SKM-1 (cell line): ENCODE results near the gene TPD52L1.

Source experiments
- DNase-seq: peaks from one replicate; lab custom pipeline; 2025; ENCODE audit not compliant: unreplicated experiment; lab: John Stamatoyannopoulos, UW

TPD52L1 gene

GRCh38 chr6:125207956-125208355 lies 54.4 kb downstream of the TPD52L1 start:
- no peak for DNase-seq

GRCh38 chr6:125208625-125209249 lies 55.2 kb downstream of the TPD52L1 start:
- no peak for DNase-seq

- no peak for DNase-seq
These were observed 57.1 kb downstream of the TPD52L1 start for GRCh38 chr6:125210667-125211066.

- no peak for DNase-seq
These were observed 57.8 kb downstream of the TPD52L1 start for GRCh38 chr6:125211352-125211751.

- DNase-seq, result no peak
These were observed 58.8 kb downstream of the TPD52L1 start for GRCh38 chr6:125212377-125212776.

GRCh38 chr6:125213939-125214338 lies 60.4 kb downstream of the TPD52L1 start:
- DNase-seq, result no peak

- DNase-seq, result no peak
These were observed 61.8 kb downstream of the TPD52L1 start for GRCh38 chr6:125215252-125215819.

- DNase-seq, result no peak
These were observed 62.4 kb downstream of the TPD52L1 start for GRCh38 chr6:125216015-125216414.

GRCh38 chr6:125217369-125217768 lies 63.8 kb downstream of the TPD52L1 start:
- no peak for DNase-seq

- no peak for DNase-seq
These were observed 64.4 kb downstream of the TPD52L1 start for GRCh38 chr6:125217992-125218391.

GRCh38 chr6:125219361-125219895 lies 65.9 kb downstream of the TPD52L1 start:
- no peak for DNase-seq

- no peak for DNase-seq
These were observed 67.1 kb downstream of the TPD52L1 start for GRCh38 chr6:125220712-125221111.

GRCh38 chr6:125222531-125223455 lies 69.2 kb downstream of the TPD52L1 start:
- DNase-seq, result no peak

- DNase-seq, result no peak
These were observed 70.8 kb downstream of the TPD52L1 start for GRCh38 chr6:125224231-125224861.

- DNase-seq, result no peak
These were observed 73.7 kb downstream of the TPD52L1 start for GRCh38 chr6:125227244-125227643.

- no peak for DNase-seq
These were observed 75.5 kb downstream of the TPD52L1 start for GRCh38 chr6:125228981-125229479.

- no peak for DNase-seq
These were observed 77.1 kb downstream of the TPD52L1 start for GRCh38 chr6:125230674-125231073.

GRCh38 chr6:125231133-125231532 lies 77.6 kb downstream of the TPD52L1 start:
- no peak for DNase-seq

GRCh38 chr6:125231574-125232343 lies 78.2 kb downstream of the TPD52L1 start:
- no peak for DNase-seq

GRCh38 chr6:125232466-125232865 lies 78.9 kb downstream of the TPD52L1 start:
- no peak for DNase-seq
